Stimulated activated CD8-positive, alpha-beta memory T cell treated with anti-CD3 and anti-CD28 coated beads, Interleukin-4, amount 100 ng/mL, for 48 hours (primary cell): ENCODE results near the gene ATPAF1.

Source experiments
- DNase-seq: peaks from one replicate; pipeline ENCODE4 v3.0.0-alpha.2; 2020

Gene ATPAF1

DNA sequence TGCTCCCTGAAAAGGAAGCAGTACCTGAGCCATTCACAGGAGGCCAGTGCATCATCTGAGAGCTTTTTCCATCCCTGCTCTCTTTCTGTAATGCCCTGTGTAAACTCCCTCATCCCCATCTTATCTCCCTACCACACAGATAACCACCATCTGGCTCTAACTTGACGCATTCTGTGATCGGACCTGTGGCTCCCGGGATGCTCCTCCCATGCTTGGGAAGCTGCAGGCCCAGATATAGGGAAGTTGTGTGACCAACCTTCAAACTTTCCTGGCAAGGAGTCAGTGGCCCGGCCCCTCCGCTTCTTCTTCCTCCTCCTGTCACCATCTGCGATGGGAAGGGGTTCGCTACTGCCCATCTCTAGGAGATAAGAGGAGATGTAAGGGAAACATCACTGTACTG, 85.2 kb downstream of the ATPAF1 start:
- no peak for DNase-seq
